Measurements from ENCODE around the gene PDE5A.

DNA sequence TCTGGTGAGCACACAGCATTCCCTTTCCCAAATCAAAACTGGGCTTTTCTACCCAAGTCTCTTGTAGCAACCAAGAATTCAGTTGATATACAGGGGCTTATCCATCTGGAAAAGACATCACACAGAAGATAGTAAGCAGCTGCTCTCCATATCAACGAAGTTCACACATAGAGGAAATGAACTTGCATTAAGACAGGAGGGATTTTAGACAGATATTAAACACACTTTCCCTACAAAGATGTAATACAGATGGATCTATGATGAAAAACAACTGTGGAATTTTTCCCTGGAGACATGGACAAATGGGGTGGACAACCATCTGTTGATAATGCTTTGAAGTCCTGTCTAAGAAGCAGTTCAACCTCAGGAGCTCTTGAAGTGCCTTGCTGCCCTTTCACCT is 9.8 kb upstream of the PDE5A start:
- no peak for TF ChIP-seq EZH2 (IDR thresholded peaks at IDR 0.05; ENCODE audit: borderline replicate concordance, low read depth, low read length, severe bottlenecking)
- TF ChIP-seq, protein P1, sequence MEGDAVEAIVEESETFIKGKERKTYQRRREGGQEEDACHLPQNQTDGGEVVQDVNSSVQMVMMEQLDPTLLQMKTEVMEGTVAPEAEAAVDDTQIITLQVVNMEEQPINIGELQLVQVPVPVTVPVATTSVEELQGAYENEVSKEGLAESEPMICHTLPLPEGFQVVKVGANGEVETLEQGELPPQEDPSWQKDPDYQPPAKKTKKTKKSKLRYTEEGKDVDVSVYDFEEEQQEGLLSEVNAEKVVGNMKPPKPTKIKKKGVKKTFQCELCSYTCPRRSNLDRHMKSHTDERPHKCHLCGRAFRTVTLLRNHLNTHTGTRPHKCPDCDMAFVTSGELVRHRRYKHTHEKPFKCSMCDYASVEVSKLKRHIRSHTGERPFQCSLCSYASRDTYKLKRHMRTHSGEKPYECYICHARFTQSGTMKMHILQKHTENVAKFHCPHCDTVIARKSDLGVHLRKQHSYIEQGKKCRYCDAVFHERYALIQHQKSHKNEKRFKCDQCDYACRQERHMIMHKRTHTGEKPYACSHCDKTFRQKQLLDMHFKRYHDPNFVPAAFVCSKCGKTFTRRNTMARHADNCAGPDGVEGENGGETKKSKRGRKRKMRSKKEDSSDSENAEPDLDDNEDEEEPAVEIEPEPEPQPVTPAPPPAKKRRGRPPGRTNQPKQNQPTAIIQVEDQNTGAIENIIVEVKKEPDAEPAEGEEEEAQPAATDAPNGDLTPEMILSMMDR (IDR thresholded peaks at IDR 0.05; ENCODE audit: borderline replicate concordance, extremely low read depth, low read length, poor library complexity, severe bottlenecking): no peak

All from DND-41 (cell line).